ENCODE results near the gene ADARB2.

Gene ADARB2

GRCh38 chr10:1579671-1580070 is 157.7 kb downstream of the ADARB2 start:
- DNase-seq: no peak

- DNase-seq: no peak
These were observed 158.2 kb downstream of the ADARB2 start for GRCh38 chr10:1579141-1579491.

GRCh38 chr10:1578392-1579140 is 158.8 kb downstream of the ADARB2 start:
- no peak for DNase-seq

- DNase-seq: no peak
These were observed 159.4 kb downstream of the ADARB2 start for GRCh38 chr10:1577945-1578344.

- no peak for DNase-seq
These were observed 160.0 kb downstream of the ADARB2 start for GRCh38 chr10:1577373-1577770.

- DNase-seq: no peak
These were observed 160.6 kb downstream of the ADARB2 start for GRCh38 chr10:1576467-1577372.

- DNase-seq: no peak
These were observed 161.7 kb downstream of the ADARB2 start for GRCh38 chr10:1575481-1576244.

GRCh38 chr10:1574719-1575118 is 162.6 kb downstream of the ADARB2 start:
- no peak for DNase-seq

GRCh38 chr10:1573981-1574380 is 163.3 kb downstream of the ADARB2 start:
- DNase-seq: no peak

- no peak for DNase-seq
These were observed 163.9 kb downstream of the ADARB2 start for GRCh38 chr10:1573334-1573969.

- no peak for DNase-seq
These were observed 164.6 kb downstream of the ADARB2 start for GRCh38 chr10:1572519-1573333.

- no peak for DNase-seq
These were observed 165.6 kb downstream of the ADARB2 start for GRCh38 chr10:1571587-1572237.

GRCh38 chr10:1570416-1571051 is 166.8 kb downstream of the ADARB2 start:
- no peak for DNase-seq

GRCh38 chr10:1569208-1569607 is 168.1 kb downstream of the ADARB2 start:
- DNase-seq: no peak

- no peak for DNase-seq
These were observed 169.4 kb downstream of the ADARB2 start for GRCh38 chr10:1567742-1568495.

- no peak for DNase-seq
These were observed 170.2 kb downstream of the ADARB2 start for GRCh38 chr10:1567152-1567551.

GRCh38 chr10:1564791-1565190 is 172.5 kb downstream of the ADARB2 start:
- DNase-seq: no peak

- DNase-seq: no peak
These were observed 174.3 kb downstream of the ADARB2 start for GRCh38 chr10:1563028-1563427.

GRCh38 chr10:1561731-1562337 is 175.5 kb downstream of the ADARB2 start:
- no peak for DNase-seq

Data from NCI-H69 (cell line).